Middle frontal gyrus (tissue), 1 donor: ENCODE results near the gene OSGIN1.
"Not testable (repeated sequence)": the region's sequence is repeated elsewhere in the genome, so short reads cannot be mapped to it uniquely, and the experiment has no call there.

Source experiments
- DNase-seq: peaks from one replicate; pipeline ENCODE4 v3.0.0-alpha.2; 2015; ENCODE audit warnings: low spot score; ENCODE audit errors: extremely low spot score

The OSGIN1 gene

GRCh38 chr16:83941546-83941945 is 11.5 kb upstream of the OSGIN1 start:
- not testable (repeated sequence) for DNase-seq

- no peak for DNase-seq
Measured at GRCh38 chr16:83942074-83942473, 11.0 kb upstream of the OSGIN1 start.

DNA sequence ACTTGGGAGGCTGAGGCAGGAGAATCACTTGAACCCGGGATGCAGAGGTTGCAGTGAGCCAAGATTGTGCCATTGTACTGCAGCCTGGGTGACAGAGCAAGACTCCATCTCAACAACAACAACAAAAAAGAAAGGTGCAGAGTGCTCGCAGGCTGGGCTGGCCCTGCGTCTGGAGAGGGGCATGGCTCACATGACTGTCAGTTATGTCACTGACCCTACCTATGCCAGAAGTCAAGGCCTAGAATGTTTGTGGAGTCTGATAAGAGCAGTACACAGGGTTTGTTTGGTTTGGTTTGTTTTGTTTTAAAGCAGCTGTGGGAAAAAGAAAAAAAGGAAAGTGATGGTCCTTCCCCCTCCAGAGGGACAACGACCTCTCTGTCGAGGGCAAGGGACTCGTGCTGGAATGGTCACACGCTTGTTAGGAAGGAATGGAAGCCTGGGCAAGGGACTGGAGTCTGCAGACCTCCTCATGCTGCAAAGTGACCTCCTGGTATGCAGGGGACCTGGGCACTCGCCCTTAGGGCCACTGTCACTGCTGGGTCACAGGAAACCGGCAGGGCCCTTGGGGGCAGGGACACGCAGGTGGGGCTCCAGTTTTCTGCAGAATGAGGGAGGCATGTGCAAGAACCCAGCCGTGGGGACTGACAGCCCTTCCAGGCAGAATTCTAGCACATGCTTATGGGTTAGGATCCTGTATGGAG is 10.1 kb upstream of the OSGIN1 start:
- DNase-seq, result no peak

- no peak for DNase-seq
Measured at GRCh38 chr16:83943516-83944050, 9.5 kb upstream of the OSGIN1 start.

DNA sequence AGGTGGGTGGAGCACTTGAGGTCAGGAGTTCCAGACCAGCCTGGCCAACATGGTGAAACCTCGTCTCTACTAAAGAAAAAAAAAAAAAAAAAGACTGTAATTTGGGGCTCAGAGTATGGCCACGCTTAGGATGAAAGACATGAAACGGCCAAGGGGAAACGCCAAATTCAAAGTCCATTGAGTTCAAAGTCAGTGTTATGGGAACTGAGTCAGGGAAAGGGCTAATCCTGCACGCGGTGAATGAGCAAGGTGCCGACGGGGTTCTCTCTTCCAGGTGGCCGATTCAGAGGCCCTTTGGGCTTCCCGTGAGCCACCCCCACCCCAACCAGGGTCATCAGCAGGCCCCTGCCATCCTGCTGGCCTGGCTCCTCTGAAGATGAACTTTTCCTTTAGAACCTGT is 7.5 kb upstream of the OSGIN1 start:
- DNase-seq, result no peak

DNA sequence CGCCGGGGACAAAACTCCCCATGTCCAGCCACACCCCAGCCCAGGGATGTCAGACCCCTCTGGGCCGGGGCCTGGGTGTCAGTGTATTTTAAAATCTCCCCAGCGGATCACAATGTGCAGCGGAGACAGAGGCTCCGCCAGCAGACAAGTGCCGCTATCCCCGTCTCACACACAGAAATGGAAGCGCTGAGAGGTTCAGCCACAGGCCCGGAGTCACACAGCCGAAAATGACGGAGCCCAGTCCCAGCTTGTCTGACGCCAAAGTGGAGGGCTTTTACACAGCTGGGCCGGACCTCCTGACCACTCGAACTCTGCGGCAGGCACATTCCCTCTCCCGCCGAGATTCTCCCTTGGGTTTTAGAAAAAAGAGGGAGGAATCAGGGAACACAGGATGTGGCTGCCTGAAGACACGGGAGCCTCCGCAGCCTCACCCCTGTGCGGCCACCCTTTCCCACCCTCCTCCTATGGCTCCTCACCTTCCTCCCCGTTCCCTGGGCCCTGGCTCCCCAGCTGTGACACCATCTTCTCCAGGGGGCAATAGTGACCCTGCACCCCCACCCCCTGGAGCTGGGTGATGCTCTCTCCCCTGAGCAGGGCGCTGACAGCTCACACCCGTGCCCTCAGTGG is 6.8 kb upstream of the OSGIN1 start:
- DNase-seq, result no peak

DNA sequence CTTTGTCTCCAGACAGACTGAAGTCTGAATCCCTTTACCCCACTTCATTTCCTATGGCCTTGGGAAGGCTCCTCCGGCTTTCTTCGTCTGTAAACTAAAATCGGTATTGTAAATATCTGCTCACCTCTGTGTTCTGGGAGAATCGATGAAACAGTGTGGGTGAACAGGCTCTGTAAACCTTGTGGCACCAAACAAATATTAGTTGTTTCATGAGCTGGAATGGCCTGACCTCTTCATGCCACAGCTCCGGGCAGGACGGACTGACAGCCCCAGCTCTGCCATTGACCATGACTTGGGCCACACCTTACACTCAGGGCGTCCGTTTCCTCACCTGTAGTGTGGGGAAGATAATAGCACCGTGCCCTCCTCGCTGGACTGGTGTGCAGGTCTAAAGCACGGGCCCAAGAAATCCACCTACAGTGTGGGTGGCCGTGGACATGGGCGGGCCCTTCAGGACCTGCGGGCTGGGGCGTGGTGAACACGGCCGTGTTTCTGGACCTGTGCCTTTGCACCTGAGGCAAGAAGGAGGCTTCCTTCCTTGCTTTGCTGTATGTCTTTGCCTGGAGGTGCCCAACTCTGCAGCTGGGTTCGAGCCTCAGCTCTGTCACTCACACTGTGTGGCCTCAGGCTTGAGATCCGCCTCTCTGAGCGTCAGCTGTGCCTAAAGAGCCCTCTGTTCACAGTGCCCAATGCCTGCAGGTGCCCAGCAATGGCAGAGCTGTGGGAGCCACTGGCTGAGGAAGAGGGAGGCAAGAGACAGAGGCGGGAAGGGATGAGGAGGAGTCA is 6.1 kb upstream of the OSGIN1 start:
- no peak for DNase-seq

DNA sequence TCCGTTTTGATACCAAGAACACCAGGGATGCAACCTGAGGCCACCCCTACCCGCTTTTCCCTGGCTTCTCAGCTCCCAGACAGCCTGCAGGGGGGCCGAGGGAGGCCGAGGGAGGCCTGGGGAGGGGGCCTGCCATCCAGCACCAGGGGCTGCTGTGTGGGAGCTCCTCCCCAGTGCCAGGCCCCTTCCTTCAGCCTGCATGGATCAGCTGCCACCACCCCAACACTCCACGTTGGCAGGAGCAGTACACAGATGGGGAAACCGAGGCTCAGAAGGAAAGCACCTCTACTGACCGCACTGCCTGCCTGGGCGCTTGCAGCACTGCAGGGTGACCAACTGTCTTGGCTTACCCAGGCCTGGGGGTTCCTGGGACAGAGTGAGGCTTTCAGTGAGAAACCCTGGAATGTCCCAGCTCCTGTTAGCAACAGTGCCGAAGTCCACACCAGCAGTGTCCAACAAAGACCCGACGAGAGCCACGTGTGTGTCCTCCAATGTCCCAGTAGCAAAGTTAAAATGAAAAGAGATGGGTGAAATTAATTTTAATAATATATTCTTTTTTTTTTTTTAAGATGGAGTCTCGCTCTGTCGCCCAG is 5.3 kb upstream of the OSGIN1 start:
- no peak for DNase-seq

DNA sequence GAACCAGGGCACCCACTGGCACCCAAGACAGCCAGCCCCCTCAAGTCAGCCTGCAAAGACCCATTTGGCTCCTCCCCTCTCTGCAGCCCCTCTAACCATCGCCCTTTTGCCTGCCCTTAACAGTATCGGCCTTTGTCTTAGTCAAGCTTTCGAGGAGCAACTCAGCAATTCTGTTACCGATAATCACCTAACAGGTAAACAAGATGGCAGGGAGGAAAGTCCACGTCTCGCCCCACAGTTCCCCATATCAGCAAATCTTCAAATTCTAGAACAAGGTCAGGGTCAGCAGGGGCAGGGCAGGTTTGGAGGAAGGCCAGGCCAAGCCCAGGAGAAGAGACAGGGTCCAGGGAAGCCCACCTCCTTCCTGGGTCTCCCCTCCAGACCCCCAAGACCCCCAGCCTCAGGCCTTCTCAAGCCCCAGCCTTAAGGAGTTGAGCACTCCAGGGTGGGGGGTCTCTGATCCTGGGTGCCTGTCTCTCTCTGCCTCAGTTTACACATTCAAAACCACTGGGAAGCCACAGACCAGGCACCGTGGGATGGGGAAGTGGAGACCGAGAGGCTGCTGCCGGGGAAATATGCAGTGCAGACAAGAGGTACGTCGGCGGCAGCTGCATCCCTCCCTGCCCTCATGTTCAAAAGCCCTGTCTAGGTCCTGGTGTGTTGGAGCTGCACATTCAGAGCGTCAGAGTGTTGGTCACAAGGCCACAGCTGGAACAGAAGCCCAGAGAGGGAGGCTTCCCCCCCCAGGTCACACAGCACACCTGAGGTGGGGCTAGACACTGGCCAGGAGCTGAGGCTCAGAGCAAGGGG is 3.9 kb upstream of the OSGIN1 start:
- DNase-seq, result no peak

DNA sequence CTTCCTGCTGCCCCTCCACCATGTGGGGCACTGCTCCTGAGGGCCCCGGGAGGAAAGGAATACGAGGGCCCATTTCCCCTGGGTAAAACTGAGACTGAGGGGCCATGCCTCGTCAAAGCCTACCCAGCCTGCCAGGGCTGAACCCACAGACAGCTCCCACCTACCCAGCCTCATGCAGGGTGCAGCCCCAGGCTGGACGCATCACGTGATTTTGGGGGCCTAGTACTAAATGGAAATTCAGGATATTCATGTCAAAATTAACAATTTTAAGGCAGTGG is 3.4 kb upstream of the OSGIN1 start:
- DNase-seq, result no peak

DNA sequence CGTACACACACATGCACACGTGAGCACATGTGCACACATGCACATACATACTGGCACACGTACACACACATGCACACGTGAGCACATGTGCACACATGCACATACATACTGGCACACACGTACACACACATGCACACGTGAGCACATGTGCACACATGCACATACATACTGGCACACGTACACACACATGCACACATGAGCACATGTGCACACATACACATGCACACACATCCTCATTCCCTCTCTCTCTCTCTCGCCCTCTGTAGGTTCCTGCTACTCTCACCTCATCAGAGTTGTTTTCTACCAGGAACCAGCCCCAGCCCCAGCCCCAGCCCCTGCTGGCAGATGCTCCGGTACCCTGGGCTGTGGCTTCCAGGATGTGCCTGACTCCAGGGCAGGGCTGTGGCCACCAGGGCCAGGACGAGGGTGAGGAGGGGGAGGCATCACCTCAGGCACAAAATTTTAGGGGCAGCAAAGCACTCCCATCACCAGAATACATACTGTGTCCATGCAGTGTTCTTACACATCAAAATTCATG is 2.1 kb upstream of the OSGIN1 start:
- not testable (repeated sequence) for DNase-seq

- DNase-seq, result no peak
Measured at GRCh38 chr16:83951544-83951943, 1.5 kb upstream of the OSGIN1 start.

DNA sequence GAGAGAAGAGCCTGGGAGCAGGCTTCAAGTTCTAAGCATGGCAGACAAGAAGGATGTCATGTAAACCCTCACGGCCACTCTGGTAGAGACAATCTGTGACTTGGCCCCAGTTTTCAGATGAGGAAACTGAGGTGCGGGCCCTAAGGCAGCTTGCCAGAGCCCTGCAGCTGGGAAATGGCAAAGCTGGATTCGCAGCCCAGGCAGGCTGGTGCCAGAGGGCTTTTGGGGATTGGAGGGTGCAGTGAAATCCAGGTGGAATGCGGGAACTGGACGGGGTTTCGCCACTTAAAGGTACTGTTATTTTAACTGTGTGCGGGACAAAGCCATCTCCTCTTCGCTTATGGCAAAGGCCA is 477 bp upstream of the OSGIN1 start:
- DNase-seq, result no peak

DNA sequence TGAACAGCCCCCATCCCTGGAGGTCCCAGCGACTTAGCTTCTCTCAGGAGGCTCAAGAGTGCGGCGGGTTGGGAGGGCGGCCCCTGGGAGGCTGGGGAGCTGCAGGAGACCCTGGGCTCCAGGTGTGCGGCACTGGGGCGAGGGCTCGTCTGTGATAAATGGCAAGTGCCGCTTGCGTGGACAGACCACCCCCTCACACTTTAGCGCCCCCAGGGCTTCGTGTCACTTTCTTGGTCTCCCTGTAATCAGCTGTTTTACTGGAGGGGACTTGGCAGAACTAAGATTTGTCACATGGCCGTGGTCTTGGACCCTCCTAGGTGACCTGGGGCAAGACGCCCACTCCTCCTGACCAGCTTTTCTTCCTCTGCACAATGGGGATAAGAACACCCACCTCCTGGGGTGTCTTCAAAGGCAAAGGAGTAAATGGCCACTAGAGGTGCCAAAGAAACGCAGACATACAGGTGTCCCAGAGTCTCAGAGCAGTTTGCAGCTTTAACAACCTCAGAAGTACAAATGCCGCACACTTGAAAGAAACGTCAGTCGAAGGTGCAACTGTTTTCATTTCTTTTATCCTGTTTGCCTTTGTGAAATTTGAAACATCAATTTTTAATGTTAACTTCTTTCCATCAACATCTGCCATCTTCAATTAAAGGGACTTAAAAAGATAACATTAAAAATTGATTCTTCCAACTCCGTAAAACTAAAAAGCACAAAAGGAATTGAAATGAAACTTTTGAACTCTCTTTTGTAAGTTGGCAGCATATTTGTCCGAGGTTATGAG is 946 bp downstream of the OSGIN1 start:
- no peak for DNase-seq

DNA sequence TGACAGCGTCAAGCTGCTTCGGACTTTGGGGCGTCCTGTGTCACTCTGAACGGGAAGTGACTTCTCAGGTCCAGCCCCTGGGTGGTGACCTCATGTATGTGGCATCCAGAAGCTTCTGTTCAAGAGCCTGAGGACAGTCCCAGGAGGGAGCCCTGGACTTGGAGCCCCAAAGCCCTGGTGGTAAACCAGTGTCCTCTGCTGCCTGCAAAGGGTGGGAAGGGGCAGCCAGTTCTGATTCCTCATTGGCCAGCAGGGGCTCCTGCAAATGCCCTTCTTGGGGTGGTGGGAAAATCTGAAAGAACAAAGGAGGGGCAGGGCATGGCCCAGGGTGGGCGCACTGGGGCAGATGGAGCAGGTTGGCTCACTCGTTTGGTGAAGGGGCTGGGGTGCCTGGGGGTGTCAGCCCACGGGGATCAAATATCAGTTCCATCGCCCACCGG is 1.6 kb downstream of the OSGIN1 start:
- DNase-seq, result no peak

- DNase-seq, result no peak
Measured at GRCh38 chr16:83955218-83956130, 2.4 kb downstream of the OSGIN1 start.

- peak; percentile 58 for DNase-seq
Measured at GRCh38 chr16:83956336-83957289, 3.6 kb downstream of the OSGIN1 start.

GRCh38 chr16:83957296-83957855 is 4.3 kb downstream of the OSGIN1 start:
- DNase-seq, result no peak
